A673 (cell line): ENCODE measurements around the gene POU2F3. TPM values are rescaled to one million over a fixed set of nuclear protein-coding genes. Genes with fewer than 3 reads are reported as not detected.
A peak's percentile ranks its signal among the peaks of the same experiment; 100 is the strongest.

Source experiments
- BruUV-seq: library from RNA; stranded (reverse); fragments of 400-500 nt; replicated peaks from 2 replicates; lab custom pipeline; 2021; lab: Mats Ljungman, UMichigan
- CTCF ChIA-PET: fragments of 300-600 bp; sonication (Branson Sonifier 250); formaldehyde crosslinking; loops from one replicate; lab custom pipeline; 2022; ENCODE audit warnings: antibody characterized with exemption; lab: Charles Lee
- POLR2A ChIA-PET: fragments of 300-600 bp; sonication (Branson Sonifier 250); formaldehyde crosslinking; loops from one replicate; lab custom pipeline; 2022; ENCODE audit warnings: antibody characterized with exemption; ENCODE audit not compliant: low non-redundant PET; lab: Charles Lee
- DNase-seq: peaks from one replicate; pipeline ENCODE4 v3.0.0-alpha.2; 2015; ENCODE audit warnings: low spot score
- H3K27ac ChIP-seq: fragments of 200-600 bp; sonication (generic); 2 replicates; pipeline ENCODE4 v1.5.1; 2016; ENCODE audit warnings: mixed run types, low read depth, mild to moderate bottlenecking, mixed read lengths, antibody characterized with exemption, low read length; ENCODE audit not compliant: poor library complexity, severe bottlenecking
- H3K27me3 ChIP-seq: fragments of 200-600 bp; sonication (generic); replicated peaks from 2 replicates; pipeline ENCODE4 v1.6.1; 2017; ENCODE audit warnings: mixed run types, low read depth, mild to moderate bottlenecking, mixed read lengths, antibody characterized with exemption, low read length; ENCODE audit not compliant: insufficient read depth, poor library complexity
- H3K36me3 ChIP-seq: fragments of 200-600 bp; sonication (generic); 2 replicates; pipeline ENCODE4 v1.6.1; 2016; ENCODE audit warnings: mixed run types, mild to moderate bottlenecking, mixed read lengths, antibody characterized with exemption, low read length; ENCODE audit not compliant: insufficient read depth, poor library complexity, severe bottlenecking
- H3K4me1 ChIP-seq: fragments of 200-600 bp; sonication (generic); 2 replicates; pipeline ENCODE4 v1.6.1; 2017; ENCODE audit warnings: mixed run types, mild to moderate bottlenecking, mixed read lengths, antibody characterized with exemption, low read length; ENCODE audit not compliant: insufficient read depth, poor library complexity, severe bottlenecking
- H3K4me3 ChIP-seq: fragments of 200-600 bp; sonication (generic); 2 replicates; pipeline ENCODE4 v1.5.1; 2016; ENCODE audit warnings: low read depth, mixed run types, mild to moderate bottlenecking, mixed read lengths, low read length; ENCODE audit not compliant: poor library complexity, severe bottlenecking
- H3K9me3 ChIP-seq: fragments of 200-600 bp; sonication (generic); 2 replicates; pipeline ENCODE4 v1.6.1; 2016; ENCODE audit warnings: mixed run types, low read depth, mild to moderate bottlenecking, mixed read lengths, antibody characterized with exemption, low read length; ENCODE audit not compliant: poor library complexity, severe bottlenecking
- EZH2 ChIP-seq: fragments of 200-600 bp; sonication (generic); IDR thresholded peaks from 2 replicates; pipeline ENCODE4 v1.6.1; 2017; ENCODE audit warnings: borderline replicate concordance, low read depth, mild to moderate bottlenecking, mixed read lengths, antibody characterized with exemption, low read length; ENCODE audit not compliant: poor library complexity, severe bottlenecking
- intact Hi-C: fragments of 100-400 bp; cut with micrococcal nuclease; formaldehyde crosslinking; loops from one replicate; pipeline ENCODE4 v1.10.0; 2022; ENCODE audit not compliant: unreplicated experiment
- total RNA-seq: library from RNA; stranded (reverse); gene quantifications from 2 replicates; pipeline ENCODE4 v1.2.3, GENCODE V29; 2021
- TF ChIP-seq, protein P1 (sequence below): fragments of 300-800, 200-600 bp; sonication (generic); conservative IDR thresholded peaks from 2 replicates; pipeline ENCODE4 v1.5.1; 2017; ENCODE audit warnings: low read depth, mild to moderate bottlenecking, antibody characterized with exemption, low read length, moderate library complexity, mixed read lengths

The POU2F3 gene
- total RNA-seq, 1 experiment from 2014 or later: not detected

DNA sequence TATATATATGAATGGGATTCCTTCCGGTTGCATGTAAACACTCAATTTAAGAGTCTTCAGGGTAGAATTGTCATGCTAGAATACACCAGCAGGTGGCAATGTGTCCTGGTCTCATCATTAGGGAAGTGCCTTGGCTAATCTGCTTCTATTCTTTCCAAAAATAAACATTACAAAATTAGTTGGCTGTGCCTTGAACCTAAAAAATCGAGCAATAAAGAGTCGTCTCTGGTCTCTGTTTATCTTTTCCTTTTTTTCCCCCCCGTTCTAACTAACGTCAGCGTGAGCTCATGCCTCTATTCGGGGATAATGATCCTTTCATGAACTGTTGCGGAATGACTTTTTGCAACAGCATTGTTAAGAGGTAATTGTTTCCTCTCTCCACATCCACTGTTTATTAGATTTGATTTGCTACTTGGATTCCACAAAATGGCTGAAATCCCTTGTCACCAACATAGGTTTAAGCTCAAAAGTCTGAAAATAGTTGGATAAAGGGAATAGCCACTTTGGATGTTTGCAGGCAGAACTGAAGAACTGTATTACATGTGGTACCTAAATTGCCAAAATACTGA is 95.0 kb downstream of the POU2F3 start:
- peak overlapping the region; percentile 86 for H3K27ac ChIP-seq
- no peak for TF ChIP-seq EZH2
- TF ChIP-seq, protein P1, sequence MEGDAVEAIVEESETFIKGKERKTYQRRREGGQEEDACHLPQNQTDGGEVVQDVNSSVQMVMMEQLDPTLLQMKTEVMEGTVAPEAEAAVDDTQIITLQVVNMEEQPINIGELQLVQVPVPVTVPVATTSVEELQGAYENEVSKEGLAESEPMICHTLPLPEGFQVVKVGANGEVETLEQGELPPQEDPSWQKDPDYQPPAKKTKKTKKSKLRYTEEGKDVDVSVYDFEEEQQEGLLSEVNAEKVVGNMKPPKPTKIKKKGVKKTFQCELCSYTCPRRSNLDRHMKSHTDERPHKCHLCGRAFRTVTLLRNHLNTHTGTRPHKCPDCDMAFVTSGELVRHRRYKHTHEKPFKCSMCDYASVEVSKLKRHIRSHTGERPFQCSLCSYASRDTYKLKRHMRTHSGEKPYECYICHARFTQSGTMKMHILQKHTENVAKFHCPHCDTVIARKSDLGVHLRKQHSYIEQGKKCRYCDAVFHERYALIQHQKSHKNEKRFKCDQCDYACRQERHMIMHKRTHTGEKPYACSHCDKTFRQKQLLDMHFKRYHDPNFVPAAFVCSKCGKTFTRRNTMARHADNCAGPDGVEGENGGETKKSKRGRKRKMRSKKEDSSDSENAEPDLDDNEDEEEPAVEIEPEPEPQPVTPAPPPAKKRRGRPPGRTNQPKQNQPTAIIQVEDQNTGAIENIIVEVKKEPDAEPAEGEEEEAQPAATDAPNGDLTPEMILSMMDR: peak; percentile 76
- peak overlapping the region; percentile 75 for H3K4me3 ChIP-seq
- POLR2A ChIA-PET: interaction anchor here (0.6 to 0.7 kb wide), 2 partner anchors 11 to 466 kb away, joined by 7 to 9 read pairs; no protein-coding TSS in a partner anchor
- no TSS peak for BruUV-seq
- intact Hi-C loops: loop anchor here (5.0 to 10.0 kb wide), 4 partner anchors 67 to 620 kb away; no protein-coding TSS in a partner anchor
- CTCF ChIA-PET: interaction anchor here (0.6 to 1.0 kb wide), 5 partner anchors 94 to 1000 kb away, joined by 3 to 6 read pairs (median 4); no protein-coding TSS in a partner anchor
- DNase-seq: peak; percentile 91
- peaks cover 31% of the 10 kb centered on the region for H3K4me1 ChIP-seq
- H3K9me3 ChIP-seq: no peaks in the 10 kb centered on the region
- H3K27me3 ChIP-seq: no peaks in the 10 kb centered on the region
- peaks cover 12% of the 10 kb centered on the region for H3K36me3 ChIP-seq

GRCh38 chr11:120335556-120335907 is 95.6 kb downstream of the POU2F3 start:
- intact Hi-C loops: loop anchor here (5.0 to 10.0 kb wide), 4 partner anchors 67 to 619 kb away; no protein-coding TSS in a partner anchor
- H3K27ac ChIP-seq: peak overlapping the region; percentile 86
- no peak for TF ChIP-seq EZH2
- TF ChIP-seq, protein P1: no peak
- ChIA-PET POLR2A (interaction anchor here (0.6 kb wide), 1 partner anchor 466 kb away, joined by 7 read pairs; no protein-coding TSS in a partner anchor), CTCF (interaction anchor here (0.6 to 0.8 kb wide), 4 partner anchors 106 to 1001 kb away, joined by 3 to 6 read pairs (median 4); no protein-coding TSS in a partner anchor)
- H3K9me3 ChIP-seq: no peaks in the 10 kb centered on the region
- no peak for DNase-seq
- no TSS peak for BruUV-seq
- peak overlapping the region; percentile 75 for H3K4me3 ChIP-seq
- peaks cover 6% of the 10 kb centered on the region for H3K36me3 ChIP-seq
- peaks cover 36% of the 10 kb centered on the region for H3K4me1 ChIP-seq
- no peaks in the 10 kb centered on the region for H3K27me3 ChIP-seq

- Histone ChIP-seq H3K4me3 (peak within 1 kb of the TSS; percentile 75), H3K4me1 (peaks cover 38% of the 10 kb centered on the region), H3K36me3 (peaks cover under 1% of the 10 kb centered on the region), H3K27me3 (no peaks in the 10 kb centered on the region), H3K27ac (peak within 1 kb of the TSS; percentile 86), H3K9me3 (no peaks in the 10 kb centered on the region)
- peak; percentile 100 for DNase-seq
- intact Hi-C loops: loop anchor here (5.0 to 10.0 kb wide), 4 partner anchors 66 to 619 kb away; no protein-coding TSS in a partner anchor
- TF ChIP-seq, protein P1: peak; percentile 78
- no peak for TF ChIP-seq EZH2
- ChIA-PET POLR2A (no interaction called here), CTCF (interaction anchor here (0.5 to 0.9 kb wide), 3 partner anchors 14 to 667 kb away, joined by 3 to 6 read pairs (median 6); partner anchors contain the start of gene GRIK4)
- BruUV-seq: no TSS peak
Measured at GRCh38 chr11:120335908-120336640, 96.1 kb downstream of the POU2F3 start, which contains the start of gene ARHGEF12. TSS of gene ARHGEF12 (plus strand) at chr11:120336413. CDS start at chr11:120337244, 831 bp downstream.
